ENCODE results near the gene MRPS17.

The MRPS17 gene

DNA sequence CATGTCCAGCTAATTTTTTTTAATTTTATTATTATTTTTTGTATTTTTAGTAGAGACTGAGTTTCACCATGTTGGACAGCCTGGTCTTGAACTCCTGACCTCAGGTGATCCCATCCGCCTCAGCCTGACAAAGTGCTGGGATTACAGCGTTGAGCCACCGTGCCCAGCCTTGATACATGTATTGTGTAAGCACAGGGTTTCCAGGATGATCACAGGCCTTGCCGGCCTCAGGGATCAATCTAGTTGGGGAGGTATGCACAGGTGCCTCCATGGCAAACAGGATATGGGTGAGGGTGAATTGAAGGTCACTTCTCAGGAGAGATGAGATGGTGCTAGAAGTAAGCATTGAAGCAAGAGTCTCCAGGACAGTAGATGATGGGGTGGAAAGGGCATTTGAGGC is 5.5 kb downstream of the MRPS17 start:
- H3K27me3 ChIP-seq (ENCODE audit: control insufficient read depth, insufficient read depth, low read length) = no peaks in the 10 kb centered on the region
- no peaks in the 10 kb centered on the region for H3K9me3 ChIP-seq (ENCODE audit: control insufficient read depth, insufficient read depth, low read length)
- H3K36me3 ChIP-seq (ENCODE audit: control insufficient read depth, insufficient read depth, low read length) = peaks cover 26% of the 10 kb centered on the region
- H3K4me3 ChIP-seq (ENCODE audit: low read depth, low read length) = no peak overlapping the region
- no peak overlapping the region for H3K9ac ChIP-seq (ENCODE audit: low read depth, low read length)
- no peaks in the 10 kb centered on the region for H3K4me1 ChIP-seq (ENCODE audit: control insufficient read depth, insufficient read depth, low read length)
- H3K27ac ChIP-seq (ENCODE audit: low read depth, low read length) = no peak overlapping the region

DNA sequence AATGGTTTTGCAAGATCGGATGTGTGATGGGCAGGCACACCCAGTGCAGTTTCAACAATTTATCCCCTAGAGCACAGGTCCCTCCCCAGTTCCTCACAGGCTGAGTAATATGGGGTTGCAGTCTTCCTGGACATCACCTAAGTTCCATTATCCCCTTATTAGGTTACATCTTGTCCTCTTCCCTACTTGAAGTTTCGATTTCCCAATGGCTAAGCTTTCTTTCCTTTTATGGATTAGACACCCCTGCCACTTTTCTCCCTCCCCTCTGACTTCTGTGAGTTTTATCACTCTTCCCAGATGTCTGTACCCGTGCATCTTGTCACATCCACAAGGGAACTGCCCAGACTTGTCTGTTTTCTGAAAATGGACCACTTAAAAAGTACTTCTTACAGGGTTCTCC is 10.3 kb downstream of the MRPS17 start:
- Histone ChIP-seq H3K9ac (ENCODE audit: low read depth, low read length) (no peak overlapping the region), H3K4me1 (ENCODE audit: control insufficient read depth, insufficient read depth, low read length) (0 out of 2 replicates have a peak, but pooled peaks cover 6% of the 10 kb centered on the region), H3K27ac (ENCODE audit: low read depth, low read length) (no peak overlapping the region)

DNA sequence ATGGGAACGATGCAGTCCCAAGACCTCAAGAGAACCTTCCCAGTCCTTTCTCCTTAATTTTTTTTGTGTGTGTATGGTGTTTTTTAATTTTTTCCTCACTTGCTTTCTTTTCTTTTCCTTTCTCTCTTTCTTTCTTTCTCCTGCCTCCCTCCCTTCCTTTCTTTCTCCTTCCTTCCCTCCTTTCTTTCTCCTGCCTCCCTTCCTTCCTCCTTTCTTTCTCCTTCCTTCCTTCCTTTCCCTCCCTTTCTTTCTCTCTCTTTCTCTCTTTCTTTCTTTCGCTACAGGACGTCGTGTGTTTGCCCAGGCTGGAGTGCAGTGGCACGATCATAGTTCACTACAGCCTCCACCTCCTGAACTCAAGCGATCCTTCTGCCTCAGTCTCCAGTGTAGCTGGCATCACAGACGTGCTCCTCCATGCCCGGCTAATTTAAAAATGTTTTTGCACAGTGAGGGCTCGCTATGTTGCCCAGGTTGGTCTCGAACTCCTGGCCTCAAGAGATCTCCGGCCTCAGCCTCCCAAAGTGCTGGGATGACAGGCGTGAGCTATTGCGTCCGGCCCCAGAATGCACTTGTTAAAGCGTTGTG is 12.0 kb downstream of the MRPS17 start:
- Histone ChIP-seq H3K4me1 (ENCODE audit: control insufficient read depth, insufficient read depth, low read length) (0 out of 2 replicates have a peak, but pooled peaks cover 6% of the 10 kb centered on the region), H3K36me3 (ENCODE audit: control insufficient read depth, insufficient read depth, low read length) (0 out of 2 replicates have a peak, but pooled peaks cover 4% of the 10 kb centered on the region), H3K27ac (ENCODE audit: low read depth, low read length) (no peak overlapping the region), H3K9ac (ENCODE audit: low read depth, low read length) (no peak overlapping the region), H3K4me3 (ENCODE audit: low read depth, low read length) (peak overlapping the region; percentile 51), H3K9me3 (ENCODE audit: control insufficient read depth, insufficient read depth, low read length) (no peaks in the 10 kb centered on the region), H3K27me3 (ENCODE audit: control insufficient read depth, insufficient read depth, low read length) (peaks cover 6% of the 10 kb centered on the region; the same call in 1 of the 2 replicates)

More for the DNA sequence above, 10.3 kb downstream of the MRPS17 start:
- Histone ChIP-seq H3K9me3 (ENCODE audit: control insufficient read depth, insufficient read depth, low read length) (no peaks in the 10 kb centered on the region), H3K4me3 (ENCODE audit: low read depth, low read length) (no peak overlapping the region), H3K36me3 (ENCODE audit: control insufficient read depth, insufficient read depth, low read length) (0 out of 2 replicates have a peak, but pooled peaks cover 2% of the 10 kb centered on the region), H3K27me3 (ENCODE audit: control insufficient read depth, insufficient read depth, low read length) (peaks cover 6% of the 10 kb centered on the region; the same call in 1 of the 2 replicates)

DNA sequence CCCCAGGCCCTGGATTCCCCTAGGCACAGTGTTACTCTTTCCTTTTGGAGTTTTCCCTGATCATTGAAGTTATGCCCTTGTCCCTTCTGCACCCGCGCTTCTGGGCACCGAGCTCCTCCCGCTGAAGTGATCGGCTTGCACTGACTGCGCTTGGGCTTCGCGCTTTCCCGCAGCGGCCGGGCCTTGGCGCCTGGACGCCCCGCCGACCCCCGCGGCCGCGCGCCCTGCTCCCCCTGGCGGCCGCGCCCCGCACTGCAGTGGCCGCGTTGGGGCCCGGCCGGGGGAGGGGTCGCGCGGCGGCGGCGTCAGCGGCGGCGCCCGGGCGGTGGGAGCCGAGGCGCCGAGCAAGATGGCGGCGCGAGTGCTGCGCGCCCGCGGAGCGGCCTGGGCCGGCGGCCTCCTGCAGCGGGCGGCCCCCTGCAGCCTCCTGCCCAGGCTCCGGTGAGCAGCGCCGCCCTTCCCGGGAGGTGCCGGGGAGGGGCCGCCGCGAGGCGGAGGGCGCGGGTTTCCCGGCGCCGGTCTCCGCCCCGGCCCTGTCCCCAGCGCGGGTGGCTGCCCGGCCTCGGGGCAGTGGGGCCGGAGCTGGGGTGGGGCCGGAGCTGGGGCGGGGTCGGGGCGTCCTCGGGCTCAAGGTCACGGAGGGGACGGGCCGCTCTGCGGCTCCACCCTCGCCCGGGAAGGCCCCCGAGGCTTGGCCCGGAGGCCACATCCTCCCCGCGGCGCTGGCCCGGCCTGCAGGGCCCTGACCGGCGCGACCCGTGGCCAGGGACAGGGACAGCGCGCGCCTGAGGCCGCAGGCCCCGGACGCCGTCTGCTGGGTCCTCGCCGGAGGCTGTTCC is 12.8 kb downstream of the MRPS17 start, which contains the start of gene NIPSNAP2:
TSS of gene NIPSNAP2 (plus strand) at position 325 of the 839 bp plus-strand sequence. CDS start at position 350, 25 bp downstream.
- peak within 1 kb of the TSS; percentile 81 for H3K27ac ChIP-seq (ENCODE audit: low read depth, low read length)
- H3K9ac ChIP-seq (ENCODE audit: low read depth, low read length) = peak within 1 kb of the TSS; percentile 76
- H3K4me1 ChIP-seq (ENCODE audit: control insufficient read depth, insufficient read depth, low read length) = 0 out of 2 replicates have a peak, but pooled peaks cover 6% of the 10 kb centered on the region
- no peaks in the 10 kb centered on the region for H3K9me3 ChIP-seq (ENCODE audit: control insufficient read depth, insufficient read depth, low read length)
- H3K4me3 ChIP-seq (ENCODE audit: low read depth, low read length) = peak within 1 kb of the TSS; percentile 89
- peaks cover 6% of the 10 kb centered on the region; the same call in 1 of the 2 replicates for H3K27me3 ChIP-seq (ENCODE audit: control insufficient read depth, insufficient read depth, low read length)
- 0 out of 2 replicates have a peak, but pooled peaks cover 4% of the 10 kb centered on the region for H3K36me3 ChIP-seq (ENCODE audit: control insufficient read depth, insufficient read depth, low read length)

DNA sequence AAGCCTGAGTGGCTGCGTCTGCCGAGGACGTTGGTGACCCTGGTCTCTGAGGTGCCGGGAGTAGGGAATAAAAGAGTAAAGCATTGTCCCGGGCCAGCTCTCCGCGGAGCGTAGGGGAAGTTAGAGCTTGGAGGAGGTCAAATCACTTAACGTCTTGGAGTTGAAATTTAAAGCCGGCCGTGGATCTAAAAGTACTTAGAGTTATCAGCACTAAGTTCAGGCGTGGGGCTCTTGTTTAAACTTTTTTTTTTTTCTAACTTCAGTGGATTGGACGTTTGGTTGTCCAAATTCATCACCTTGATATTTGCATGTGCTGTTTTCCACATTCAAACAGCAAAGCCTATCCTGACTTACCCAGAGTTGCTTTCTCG is 13.4 kb downstream of the MRPS17 start:
- Histone ChIP-seq H3K27ac (ENCODE audit: low read depth, low read length) (peak overlapping the region; percentile 81), H3K9ac (ENCODE audit: low read depth, low read length) (peak overlapping the region; percentile 76), H3K36me3 (ENCODE audit: control insufficient read depth, insufficient read depth, low read length) (0 out of 2 replicates have a peak, but pooled peaks cover 4% of the 10 kb centered on the region), H3K4me3 (ENCODE audit: low read depth, low read length) (peak overlapping the region; percentile 89), H3K4me1 (ENCODE audit: control insufficient read depth, insufficient read depth, low read length) (0 out of 2 replicates have a peak, but pooled peaks cover 6% of the 10 kb centered on the region), H3K9me3 (ENCODE audit: control insufficient read depth, insufficient read depth, low read length) (no peaks in the 10 kb centered on the region), H3K27me3 (ENCODE audit: control insufficient read depth, insufficient read depth, low read length) (peaks cover 6% of the 10 kb centered on the region; the same call in 1 of the 2 replicates)

DNA sequence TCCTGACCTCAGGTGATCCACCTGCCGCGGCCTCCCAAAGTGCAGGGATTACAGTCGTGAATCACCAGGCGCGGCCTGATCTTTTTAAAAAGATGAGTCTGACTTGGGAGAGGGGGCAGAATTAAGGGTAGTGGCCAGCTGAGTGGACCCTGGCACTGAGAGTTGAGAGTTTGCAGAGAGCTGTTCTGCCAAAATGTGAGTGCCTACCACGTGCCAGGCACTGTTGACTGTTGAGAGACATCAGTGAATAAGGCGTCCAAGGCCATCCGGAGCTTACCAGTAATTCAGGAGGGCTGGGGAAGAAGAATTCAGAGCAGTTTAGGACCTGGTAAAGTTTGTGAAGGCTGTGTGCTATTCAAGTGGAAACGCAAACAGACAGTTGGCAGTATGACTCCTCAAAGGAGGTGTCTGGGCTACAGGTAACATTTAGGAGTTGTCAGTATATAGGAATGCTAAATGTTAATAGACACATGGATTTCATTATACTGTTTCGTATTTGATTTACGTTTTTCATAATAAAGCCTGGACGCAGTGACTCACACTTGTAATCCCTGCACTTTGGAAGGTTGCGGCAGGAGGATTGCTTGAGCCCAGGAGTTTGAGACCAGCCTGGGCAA is 14.2 kb downstream of the MRPS17 start:
- Histone ChIP-seq H3K36me3 (ENCODE audit: control insufficient read depth, insufficient read depth, low read length) (0 out of 2 replicates have a peak, but pooled peaks cover 4% of the 10 kb centered on the region), H3K4me3 (ENCODE audit: low read depth, low read length) (peak overlapping the region; percentile 89; the same call in 1 of the 2 replicates), H3K9me3 (ENCODE audit: control insufficient read depth, insufficient read depth, low read length) (no peaks in the 10 kb centered on the region), H3K4me1 (ENCODE audit: control insufficient read depth, insufficient read depth, low read length) (0 out of 2 replicates have a peak, but pooled peaks cover 6% of the 10 kb centered on the region), H3K9ac (ENCODE audit: low read depth, low read length) (no peak overlapping the region), H3K27ac (ENCODE audit: low read depth, low read length) (no peak overlapping the region), H3K27me3 (ENCODE audit: control insufficient read depth, insufficient read depth, low read length) (peaks cover 6% of the 10 kb centered on the region; the same call in 1 of the 2 replicates)

DNA sequence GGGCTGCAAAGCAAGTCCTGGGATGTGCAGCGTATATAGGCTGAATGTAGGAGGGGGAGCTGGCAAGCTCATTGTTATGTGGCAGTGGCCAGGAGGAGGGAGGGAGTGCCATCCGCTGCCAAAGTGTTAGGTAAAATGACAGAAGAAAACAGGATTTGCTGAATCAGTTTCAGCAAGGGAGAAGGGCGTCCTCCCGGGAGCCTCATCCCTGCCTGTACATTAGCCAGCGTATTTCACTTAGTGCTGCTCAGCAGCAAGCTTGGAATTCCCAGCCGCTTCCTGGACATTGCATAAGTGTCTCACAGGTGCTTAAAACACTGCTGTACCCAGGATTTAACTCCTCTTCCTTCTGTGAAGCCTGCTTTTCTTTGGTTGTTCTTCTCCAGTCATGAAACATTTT is 15.2 kb downstream of the MRPS17 start:
- Histone ChIP-seq H3K27ac (ENCODE audit: low read depth, low read length) (no peak overlapping the region), H3K9ac (ENCODE audit: low read depth, low read length) (no peak overlapping the region), H3K27me3 (ENCODE audit: control insufficient read depth, insufficient read depth, low read length) (peaks cover 6% of the 10 kb centered on the region; the same call in 1 of the 2 replicates), H3K36me3 (ENCODE audit: control insufficient read depth, insufficient read depth, low read length) (0 out of 2 replicates have a peak, but pooled peaks cover 4% of the 10 kb centered on the region), H3K4me3 (ENCODE audit: low read depth, low read length) (no peak overlapping the region), H3K4me1 (ENCODE audit: control insufficient read depth, insufficient read depth, low read length) (0 out of 2 replicates have a peak, but pooled peaks cover 6% of the 10 kb centered on the region), H3K9me3 (ENCODE audit: control insufficient read depth, insufficient read depth, low read length) (no peaks in the 10 kb centered on the region)

DNA sequence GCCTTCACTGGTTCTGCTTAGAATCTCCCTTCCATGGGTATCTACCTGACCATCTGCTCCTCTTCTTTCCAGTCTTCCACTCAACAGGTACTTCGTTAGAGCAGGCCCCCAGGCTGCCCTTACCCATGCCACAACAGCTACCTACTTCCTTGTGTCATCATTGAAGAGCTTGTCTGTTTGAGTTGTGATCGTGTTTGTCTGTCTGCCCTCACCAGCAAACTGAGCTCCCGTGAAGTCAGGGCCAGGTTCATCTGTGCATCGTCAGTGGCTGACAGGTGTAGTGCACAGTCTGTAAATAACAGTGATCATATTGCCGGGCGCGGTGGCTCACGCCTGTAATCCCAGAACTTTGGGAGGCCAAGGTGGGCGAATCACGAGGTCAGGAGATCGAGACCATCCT is 17.7 kb downstream of the MRPS17 start:
- Histone ChIP-seq H3K9me3 (ENCODE audit: control insufficient read depth, insufficient read depth, low read length) (no peaks in the 10 kb centered on the region), H3K4me1 (ENCODE audit: control insufficient read depth, insufficient read depth, low read length) (0 out of 2 replicates have a peak, but pooled peaks cover 6% of the 10 kb centered on the region), H3K9ac (ENCODE audit: low read depth, low read length) (no peak overlapping the region), H3K36me3 (ENCODE audit: control insufficient read depth, insufficient read depth, low read length) (0 out of 2 replicates have a peak, but pooled peaks cover 4% of the 10 kb centered on the region), H3K4me3 (ENCODE audit: low read depth, low read length) (no peak overlapping the region), H3K27me3 (ENCODE audit: control insufficient read depth, insufficient read depth, low read length) (no peaks in the 10 kb centered on the region), H3K27ac (ENCODE audit: low read depth, low read length) (no peak overlapping the region)

DNA sequence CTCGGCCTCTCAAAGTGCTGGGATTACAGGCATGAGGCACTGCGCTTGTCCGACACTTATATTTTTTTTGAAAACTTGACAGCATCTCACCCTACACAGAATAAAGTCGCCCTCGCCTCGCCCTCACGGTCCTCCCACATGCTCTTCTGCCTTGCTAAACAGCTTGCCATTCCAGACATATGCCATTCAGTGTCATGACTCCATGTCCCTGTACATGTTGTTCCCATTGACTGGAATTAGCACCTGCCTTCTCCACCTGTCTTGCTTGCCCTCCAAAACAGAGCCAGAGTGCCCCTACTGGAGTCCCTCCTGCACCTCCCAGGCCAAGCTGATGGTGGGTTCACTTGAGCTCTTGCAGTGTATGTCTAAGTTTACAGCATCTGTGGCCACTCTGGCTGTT is 18.9 kb downstream of the MRPS17 start:
- Histone ChIP-seq H3K27me3 (ENCODE audit: control insufficient read depth, insufficient read depth, low read length) (no peaks in the 10 kb centered on the region), H3K4me3 (ENCODE audit: low read depth, low read length) (no peak overlapping the region), H3K4me1 (ENCODE audit: control insufficient read depth, insufficient read depth, low read length) (0 out of 2 replicates have a peak, but pooled peaks cover 6% of the 10 kb centered on the region), H3K9ac (ENCODE audit: low read depth, low read length) (no peak overlapping the region), H3K9me3 (ENCODE audit: control insufficient read depth, insufficient read depth, low read length) (no peaks in the 10 kb centered on the region), H3K36me3 (ENCODE audit: control insufficient read depth, insufficient read depth, low read length) (0 out of 2 replicates have a peak, but pooled peaks cover 4% of the 10 kb centered on the region), H3K27ac (ENCODE audit: low read depth, low read length) (no peak overlapping the region)

DNA sequence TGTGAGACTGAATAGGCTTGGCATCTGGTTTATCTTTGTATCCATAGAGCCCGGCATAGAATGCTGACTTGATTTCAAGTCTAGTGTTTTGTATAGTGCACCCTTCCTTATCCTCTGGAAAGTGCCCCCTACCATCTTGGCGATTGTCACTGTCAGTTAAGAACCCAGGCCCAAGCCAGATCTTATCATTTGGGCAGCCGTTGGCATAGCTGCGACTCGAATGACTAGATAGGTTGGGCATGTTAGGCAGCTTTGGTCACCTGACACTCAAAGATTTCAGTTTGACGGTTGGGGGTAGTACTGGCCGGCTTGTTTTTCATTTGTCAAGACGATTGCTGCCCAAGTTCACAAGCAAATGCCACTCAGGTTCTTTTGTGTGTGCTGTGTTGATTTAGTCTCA is 19.3 kb downstream of the MRPS17 start:
- Histone ChIP-seq H3K9me3 (ENCODE audit: control insufficient read depth, insufficient read depth, low read length) (no peaks in the 10 kb centered on the region), H3K9ac (ENCODE audit: low read depth, low read length) (no peak overlapping the region), H3K36me3 (ENCODE audit: control insufficient read depth, insufficient read depth, low read length) (0 out of 2 replicates have a peak, but pooled peaks cover 4% of the 10 kb centered on the region), H3K27me3 (ENCODE audit: control insufficient read depth, insufficient read depth, low read length) (no peaks in the 10 kb centered on the region), H3K4me3 (ENCODE audit: low read depth, low read length) (no peak overlapping the region), H3K4me1 (ENCODE audit: control insufficient read depth, insufficient read depth, low read length) (0 out of 2 replicates have a peak, but pooled peaks cover 2% of the 10 kb centered on the region), H3K27ac (ENCODE audit: low read depth, low read length) (no peak overlapping the region)

Measured in HUES48 (cell line).